A673 (cell line): Measurements from ENCODE around the gene OBP2B. TPM values are rescaled to one million over a fixed set of nuclear protein-coding genes. Genes with fewer than 3 reads are reported as not detected.

Source experiments
- BruUV-seq: library from RNA; stranded (reverse); fragments of 400-500 nt; replicated peaks from 2 replicates; lab custom pipeline; 2021; lab: Mats Ljungman, UMichigan
- CTCF ChIA-PET: fragments of 300-600 bp; sonication (Branson Sonifier 250); formaldehyde crosslinking; loops from one replicate; lab custom pipeline; 2022; ENCODE audit warnings: antibody characterized with exemption; lab: Charles Lee
- POLR2A ChIA-PET: fragments of 300-600 bp; sonication (Branson Sonifier 250); formaldehyde crosslinking; loops from one replicate; lab custom pipeline; 2022; ENCODE audit warnings: antibody characterized with exemption; ENCODE audit not compliant: low non-redundant PET; lab: Charles Lee
- DNase-seq: peaks from one replicate; pipeline ENCODE4 v3.0.0-alpha.2; 2015; ENCODE audit warnings: low spot score
- H3K27ac ChIP-seq: fragments of 200-600 bp; sonication (generic); 2 replicates; pipeline ENCODE4 v1.5.1; 2016; ENCODE audit warnings: mixed run types, low read depth, mild to moderate bottlenecking, mixed read lengths, antibody characterized with exemption, low read length; ENCODE audit not compliant: poor library complexity, severe bottlenecking
- H3K27me3 ChIP-seq: fragments of 200-600 bp; sonication (generic); replicated peaks from 2 replicates; pipeline ENCODE4 v1.6.1; 2017; ENCODE audit warnings: mixed run types, low read depth, mild to moderate bottlenecking, mixed read lengths, antibody characterized with exemption, low read length; ENCODE audit not compliant: insufficient read depth, poor library complexity
- H3K36me3 ChIP-seq: fragments of 200-600 bp; sonication (generic); 2 replicates; pipeline ENCODE4 v1.6.1; 2016; ENCODE audit warnings: mixed run types, mild to moderate bottlenecking, mixed read lengths, antibody characterized with exemption, low read length; ENCODE audit not compliant: insufficient read depth, poor library complexity, severe bottlenecking
- H3K4me1 ChIP-seq: fragments of 200-600 bp; sonication (generic); 2 replicates; pipeline ENCODE4 v1.6.1; 2017; ENCODE audit warnings: mixed run types, mild to moderate bottlenecking, mixed read lengths, antibody characterized with exemption, low read length; ENCODE audit not compliant: insufficient read depth, poor library complexity, severe bottlenecking
- H3K4me3 ChIP-seq: fragments of 200-600 bp; sonication (generic); 2 replicates; pipeline ENCODE4 v1.5.1; 2016; ENCODE audit warnings: low read depth, mixed run types, mild to moderate bottlenecking, mixed read lengths, low read length; ENCODE audit not compliant: poor library complexity, severe bottlenecking
- H3K9me3 ChIP-seq: fragments of 200-600 bp; sonication (generic); 2 replicates; pipeline ENCODE4 v1.6.1; 2016; ENCODE audit warnings: mixed run types, low read depth, mild to moderate bottlenecking, mixed read lengths, antibody characterized with exemption, low read length; ENCODE audit not compliant: poor library complexity, severe bottlenecking
- CTCF ChIP-seq: fragments of 300-800, 200-600 bp; sonication (generic); conservative IDR thresholded peaks from 2 replicates; pipeline ENCODE4 v1.5.1; 2017; ENCODE audit warnings: low read depth, mild to moderate bottlenecking, antibody characterized with exemption, low read length, moderate library complexity, mixed read lengths
- EZH2 ChIP-seq: fragments of 200-600 bp; sonication (generic); IDR thresholded peaks from 2 replicates; pipeline ENCODE4 v1.6.1; 2017; ENCODE audit warnings: borderline replicate concordance, low read depth, mild to moderate bottlenecking, mixed read lengths, antibody characterized with exemption, low read length; ENCODE audit not compliant: poor library complexity, severe bottlenecking
- intact Hi-C: fragments of 100-400 bp; cut with micrococcal nuclease; formaldehyde crosslinking; loops from one replicate; pipeline ENCODE4 v1.10.0; 2022; ENCODE audit not compliant: unreplicated experiment
- total RNA-seq: library from RNA; stranded (reverse); gene quantifications from 2 replicates; pipeline ENCODE4 v1.2.3, GENCODE V29; 2021

The OBP2B gene
- total RNA-seq, 1 experiment from 2014 or later = not detected

DNA sequence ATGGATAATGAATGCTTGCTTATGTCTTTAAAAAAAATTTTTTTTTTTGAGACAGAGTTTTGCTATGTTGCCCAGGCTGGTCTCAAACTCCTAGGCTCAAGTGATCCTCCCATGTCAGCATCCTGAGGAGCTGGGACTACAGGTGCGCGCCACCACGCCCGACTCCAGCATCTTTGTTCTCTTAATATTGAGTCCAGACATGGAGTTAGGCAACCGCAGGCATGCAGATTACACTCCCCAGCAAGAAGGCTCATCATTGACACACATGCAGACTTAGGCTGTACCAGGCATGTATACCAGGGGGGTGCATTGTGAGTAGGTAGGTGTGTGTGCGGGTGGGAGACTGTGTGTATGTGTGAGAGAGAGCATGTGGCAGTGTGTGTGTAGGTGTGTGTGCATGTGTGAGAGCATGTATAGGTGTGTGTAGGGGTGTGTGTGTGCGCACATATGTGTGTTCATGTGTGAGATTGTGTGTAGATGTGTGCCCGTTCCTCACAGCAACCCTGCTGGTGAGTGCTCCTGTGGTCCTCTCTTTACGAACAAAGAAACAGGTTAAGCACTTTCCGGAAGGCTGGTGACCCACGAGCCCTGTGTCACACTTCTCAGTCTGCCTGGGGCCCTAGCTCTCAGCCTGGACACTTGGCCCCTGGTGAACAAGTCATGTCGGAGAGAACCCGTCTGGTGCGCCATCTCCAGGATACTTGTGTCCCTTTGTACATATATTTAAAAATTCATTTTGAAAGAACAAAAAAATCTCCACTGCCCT is 6.2 kb downstream of the OBP2B start:
- no peak overlapping the region for H3K4me3 ChIP-seq
- H3K4me1 ChIP-seq = no peaks in the 10 kb centered on the region
- H3K27ac ChIP-seq = no peak overlapping the region
- no peak for DNase-seq
- H3K9me3 ChIP-seq = no peaks in the 10 kb centered on the region
- TF ChIP-seq EZH2 = no peak
- no peak for TF ChIP-seq CTCF
- ChIA-PET CTCF (no interaction called here), POLR2A (no interaction called here)
- H3K27me3 ChIP-seq = peaks cover 31% of the 10 kb centered on the region
- no TSS peak for BruUV-seq
- no peaks in the 10 kb centered on the region for H3K36me3 ChIP-seq
- intact Hi-C loops = no loop called here

DNA sequence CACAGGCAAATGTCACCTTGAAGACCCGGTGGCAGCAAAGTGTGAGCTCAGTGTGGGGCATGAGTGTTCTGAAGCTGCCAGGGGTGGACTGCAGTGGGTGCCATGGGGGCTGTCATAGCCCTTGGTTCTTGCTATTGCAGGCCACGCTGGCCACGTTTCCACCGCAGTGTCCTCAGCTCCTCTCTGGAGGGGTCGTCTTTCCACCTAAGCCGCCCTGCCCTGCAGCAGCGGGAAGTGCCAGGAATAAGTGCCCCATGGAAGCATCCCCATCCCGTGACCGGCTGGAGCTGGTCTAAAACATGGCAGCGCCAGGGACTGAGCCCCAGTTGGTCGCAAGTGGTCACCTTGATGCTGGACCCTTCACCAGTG is 6.9 kb downstream of the OBP2B start:
- no peaks in the 10 kb centered on the region for H3K9me3 ChIP-seq
- H3K27me3 ChIP-seq = peaks cover 31% of the 10 kb centered on the region
- no peaks in the 10 kb centered on the region for H3K4me1 ChIP-seq
- H3K36me3 ChIP-seq = no peaks in the 10 kb centered on the region
- intact Hi-C loops = no loop called here
- H3K4me3 ChIP-seq = no peak overlapping the region
- ChIA-PET POLR2A (no interaction called here), CTCF (no interaction called here)
- DNase-seq = no peak
- TF ChIP-seq EZH2 = no peak
- no peak for TF ChIP-seq CTCF
- H3K27ac ChIP-seq = no peak overlapping the region
- no TSS peak for BruUV-seq

DNA sequence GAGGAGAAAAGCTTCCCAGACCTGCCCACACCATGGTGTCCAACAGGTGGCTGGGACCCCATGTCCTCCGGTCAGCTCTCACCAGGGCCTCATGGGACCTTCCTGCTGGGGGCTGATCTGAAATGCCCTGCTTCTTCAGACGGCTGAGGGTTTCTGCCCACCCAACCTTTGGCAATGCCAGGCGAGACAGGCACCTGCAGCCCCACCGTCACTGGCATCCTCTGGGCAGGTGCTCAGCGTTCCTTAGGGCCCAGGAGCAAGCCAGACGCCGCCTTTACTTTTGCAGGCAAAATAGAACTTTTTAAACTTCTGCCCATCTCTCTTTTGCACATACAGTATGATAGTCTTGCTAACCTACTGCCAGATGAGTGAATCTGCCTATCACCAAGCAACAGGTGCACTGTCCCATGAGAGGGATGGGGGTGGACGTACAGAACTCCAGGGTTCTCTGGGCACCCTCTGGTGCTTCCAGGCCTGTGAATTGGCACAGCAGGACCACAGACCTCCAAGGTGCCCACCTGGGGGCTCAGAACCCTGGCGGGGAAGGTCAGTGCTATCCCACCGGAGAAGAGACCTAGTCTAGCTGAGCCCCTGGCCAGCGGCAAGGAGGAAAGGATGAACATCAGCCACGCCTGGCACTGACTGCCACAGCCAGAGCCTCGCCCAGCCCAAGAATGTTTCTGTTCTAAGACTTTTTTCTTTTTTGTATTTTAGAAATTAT is 7.5 kb downstream of the OBP2B start:
- no peak overlapping the region for H3K4me3 ChIP-seq
- intact Hi-C loops = no loop called here
- no peak for DNase-seq
- H3K27me3 ChIP-seq = peaks cover 31% of the 10 kb centered on the region
- no peak for TF ChIP-seq CTCF
- TF ChIP-seq EZH2 = no peak
- H3K27ac ChIP-seq = no peak overlapping the region
- H3K4me1 ChIP-seq = no peaks in the 10 kb centered on the region
- BruUV-seq = no TSS peak
- POLR2A ChIA-PET = no interaction called here
- CTCF ChIA-PET = interaction anchor here (1.2 kb wide), 1 partner anchor 16 kb away, joined by 5 read pairs; no protein-coding TSS in a partner anchor
- H3K36me3 ChIP-seq = no peaks in the 10 kb centered on the region
- H3K9me3 ChIP-seq = no peaks in the 10 kb centered on the region
